HG03354 (cell line): ENCODE results near the gene GNG7.
"Not testable (repeated sequence)": the region's sequence is repeated elsewhere in the genome, so short reads cannot be mapped to it uniquely, and the experiment has no call there.

Source experiments
- ATAC-seq: cut with Tn5 transposase; IDR thresholded peaks from one replicate; pipeline ENCODE4 v1.9.1; 2021; ENCODE audit warnings: mild to moderate bottlenecking; ENCODE audit not compliant: unreplicated experiment, poor library complexity, severe bottlenecking

GNG7 gene

GRCh38 chr19:2468596-2468995 is 233.9 kb downstream of the GNG7 start:
- ATAC-seq, result no peak

- ATAC-seq, result no peak
Measured at GRCh38 chr19:2464389-2464788, 238.1 kb downstream of the GNG7 start.

- ATAC-seq, result not testable (repeated sequence)
Measured at GRCh38 chr19:2463694-2464093, 238.8 kb downstream of the GNG7 start.

- ATAC-seq, result no peak
Measured at GRCh38 chr19:2462635-2463421, 239.7 kb downstream of the GNG7 start.

GRCh38 chr19:2461751-2462634 is 240.5 kb downstream of the GNG7 start:
- no peak for ATAC-seq
